ENCODE measurements around the gene UBE2E1. TPM values are rescaled to one million over a fixed set of nuclear protein-coding genes. Genes with fewer than 3 reads are reported as not detected.
A peak's percentile ranks its signal among the peaks of the same experiment; 100 is the strongest.
"Not testable (repeated sequence)": the region's sequence is repeated elsewhere in the genome, so short reads cannot be mapped to it uniquely, and the experiment has no call there.

UBE2E1 gene
- total RNA-seq, 1 experiment from 2014 or later: 80.3 TPM

- DNase-seq (ENCODE audit: low read depth): peak; percentile 96
Measured at GRCh38 chr3:23916886-23917678, 111.3 kb downstream of the UBE2E1 start, which contains the start of the genes NKIRAS1 and RPL15. NKIRAS1 (minus strand) TSS chr3:23916990; CDS start chr3:23910904, 6,086 bp downstream. RPL15 (plus strand) TSS chr3:23917132; CDS start chr3:23917860, 728 bp downstream.

- DNase-seq (ENCODE audit: low read depth): not testable (repeated sequence)
Measured at GRCh38 chr3:23917679-23918303, 112.0 kb downstream of the UBE2E1 start.

- DNase-seq (ENCODE audit: low read depth): not testable (repeated sequence)
Measured at GRCh38 chr3:23918331-23918730, 112.6 kb downstream of the UBE2E1 start.

- no peak for DNase-seq (ENCODE audit: low read depth)
Measured at GRCh38 chr3:23919628-23920027, 113.9 kb downstream of the UBE2E1 start.

GRCh38 chr3:23920151-23920655 lies 114.4 kb downstream of the UBE2E1 start:
- DNase-seq (ENCODE audit: low read depth): no peak

GRCh38 chr3:23921052-23921511 lies 115.3 kb downstream of the UBE2E1 start:
- DNase-seq (ENCODE audit: low read depth): no peak

- DNase-seq (ENCODE audit: low read depth): peak; percentile 55
Measured at GRCh38 chr3:23923786-23924185, 118.0 kb downstream of the UBE2E1 start.

- DNase-seq (ENCODE audit: low read depth): no peak
Measured at GRCh38 chr3:23926246-23926645, 120.5 kb downstream of the UBE2E1 start.

- DNase-seq (ENCODE audit: low read depth): no peak
Measured at GRCh38 chr3:23926736-23927135, 121.0 kb downstream of the UBE2E1 start.

GRCh38 chr3:23928524-23928923 lies 122.8 kb downstream of the UBE2E1 start:
- peak; percentile 57 for DNase-seq (ENCODE audit: low read depth)

GRCh38 chr3:23931597-23931996 lies 125.8 kb downstream of the UBE2E1 start:
- DNase-seq (ENCODE audit: low read depth): no peak

GRCh38 chr3:23932571-23932970 lies 126.8 kb downstream of the UBE2E1 start:
- no peak for DNase-seq (ENCODE audit: low read depth)

GRCh38 chr3:23934253-23934652 lies 128.5 kb downstream of the UBE2E1 start:
- no peak for DNase-seq (ENCODE audit: low read depth)

- DNase-seq (ENCODE audit: low read depth): no peak
Measured at GRCh38 chr3:23937296-23937695, 131.5 kb downstream of the UBE2E1 start.

GRCh38 chr3:23938688-23939087 lies 132.9 kb downstream of the UBE2E1 start:
- no peak for DNase-seq (ENCODE audit: low read depth)

GRCh38 chr3:23940775-23941174 lies 135.0 kb downstream of the UBE2E1 start:
- no peak for DNase-seq (ENCODE audit: low read depth)

Other genes with a start within 250 kb of the UBE2E1 start
- gene NKIRAS1, start 111.0 kb downstream of the UBE2E1 start, total RNA-seq (2014; rRNA removed; shearing (Covaris generic)): 13.8 and 24.5 TPM in 2 replicates
- gene RPL15, start 111.2 kb downstream of the UBE2E1 start, total RNA-seq (2014; rRNA removed; shearing (Covaris generic)): 1,947 and 2,616 TPM in 2 replicates
- 11.0 and 14.9 TPM in 2 replicates for gene NR1D2, start 139.3 kb downstream of the UBE2E1 start, total RNA-seq (2014; rRNA removed; shearing (Covaris generic))